Adrenal gland (tissue), 5 donors: ENCODE data around the gene KRTAP10-3.

Experiments used
- POLR2A ChIP-seq, 2 donors: fragments of 450-650 bp; IDR thresholded peaks; one replicate each; pipeline ENCODE4 v1.6.1; 2017; ENCODE audit warnings: antibody characterized with exemption in 2 of 2, mild to moderate bottlenecking in 2 of 2, moderate library complexity in 1 of 2
- TF ChIP-seq, protein P1 (sequence below), 6 experiments: fragments of 450-650 bp in 4 of 6; fragments of 200-600 bp in 2 of 6; sonication (generic) in 1 of 6; IDR thresholded peaks; 1 replicate in 5 of 6; 2 replicates in 1 of 6; pipeline versions ENCODE4 v1.5.1 to v1.8.0; 2016 to 2021; ENCODE audit warnings: antibody characterized with exemption in 6 of 6, mild to moderate bottlenecking in 2 of 6, moderate library complexity in 1 of 6
- donor health status: DM: no; HTN: no; CAD: no.

DNA sequence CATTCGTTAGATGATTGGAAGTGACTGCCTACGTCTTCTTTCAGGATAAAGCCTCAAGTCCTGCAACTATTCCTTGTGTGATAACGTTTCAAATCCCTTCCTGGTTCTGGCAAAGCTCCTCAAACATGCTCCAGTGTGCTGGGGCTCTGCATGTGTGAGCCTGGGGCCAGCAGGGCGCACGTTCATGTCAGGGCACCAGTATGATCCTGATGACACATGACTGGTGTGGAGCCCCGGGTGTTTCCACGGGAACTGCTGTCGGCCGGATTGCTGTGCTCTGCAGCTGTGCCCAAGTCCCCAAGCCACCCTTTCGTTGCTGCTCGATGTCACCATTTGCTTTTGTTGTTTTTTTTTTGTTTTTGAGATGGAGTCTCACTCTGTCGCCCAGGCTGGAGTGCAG, 39.9 kb downstream of the KRTAP10-3 start:
- TF ChIP-seq, protein P1, sequence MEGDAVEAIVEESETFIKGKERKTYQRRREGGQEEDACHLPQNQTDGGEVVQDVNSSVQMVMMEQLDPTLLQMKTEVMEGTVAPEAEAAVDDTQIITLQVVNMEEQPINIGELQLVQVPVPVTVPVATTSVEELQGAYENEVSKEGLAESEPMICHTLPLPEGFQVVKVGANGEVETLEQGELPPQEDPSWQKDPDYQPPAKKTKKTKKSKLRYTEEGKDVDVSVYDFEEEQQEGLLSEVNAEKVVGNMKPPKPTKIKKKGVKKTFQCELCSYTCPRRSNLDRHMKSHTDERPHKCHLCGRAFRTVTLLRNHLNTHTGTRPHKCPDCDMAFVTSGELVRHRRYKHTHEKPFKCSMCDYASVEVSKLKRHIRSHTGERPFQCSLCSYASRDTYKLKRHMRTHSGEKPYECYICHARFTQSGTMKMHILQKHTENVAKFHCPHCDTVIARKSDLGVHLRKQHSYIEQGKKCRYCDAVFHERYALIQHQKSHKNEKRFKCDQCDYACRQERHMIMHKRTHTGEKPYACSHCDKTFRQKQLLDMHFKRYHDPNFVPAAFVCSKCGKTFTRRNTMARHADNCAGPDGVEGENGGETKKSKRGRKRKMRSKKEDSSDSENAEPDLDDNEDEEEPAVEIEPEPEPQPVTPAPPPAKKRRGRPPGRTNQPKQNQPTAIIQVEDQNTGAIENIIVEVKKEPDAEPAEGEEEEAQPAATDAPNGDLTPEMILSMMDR (IDR thresholded peaks at IDR 0.05) = no peak
- TF ChIP-seq POLR2A (IDR thresholded peaks at IDR 0.05) = no peak
